PC-3 (cell line): Measurements from ENCODE around the gene ROR1. TPM values are rescaled to one million over a fixed set of nuclear protein-coding genes. Genes with fewer than 3 reads are reported as not detected.

Source experiments
- ATAC-seq: fragments of 200-7000 bp; cut with Tn5 transposase; 2 replicates; pipeline ENCODE4 v1.9.1; 2020; ENCODE audit warnings: mild to moderate bottlenecking, moderate library complexity
- BruUV-seq: library from RNA; stranded (reverse); fragments of 400-500 nt; replicated peaks from 2 replicates; lab custom pipeline; 2021; lab: Mats Ljungman, UMichigan
- CTCF ChIA-PET: fragments of 300-600 bp; sonication (Branson Sonifier 250); formaldehyde crosslinking; loops from one replicate; lab custom pipeline; 2022; ENCODE audit warnings: antibody characterized with exemption; lab: Charles Lee
- POLR2A ChIA-PET: fragments of 300-600 bp; sonication (Branson Sonifier 250); formaldehyde crosslinking; loops from one replicate; lab custom pipeline; 2022; ENCODE audit warnings: antibody characterized with exemption; ENCODE audit not compliant: unreplicated experiment; lab: Charles Lee
- DNase-seq: peaks from one replicate; pipeline ENCODE4 v3.0.0-alpha.2; 2015
- H2AFZ ChIP-seq: fragments of 300-600 bp; sonication (generic); 2 replicates; pipeline ENCODE4 v1.6.0; 2016; ENCODE audit warnings: antibody characterized with exemption, low read length
- H3F3A ChIP-seq: fragments of 300-600 bp; sonication (generic); one replicate; pipeline ENCODE4 v1.6.0; 2017; ENCODE audit warnings: antibody characterized with exemption, low read length, control low read depth, mild to moderate bottlenecking; ENCODE audit not compliant: unreplicated experiment
- H3K27ac ChIP-seq: fragments of 300-600 bp; sonication (generic); 2 replicates; pipeline ENCODE4 v1.5.1; 2016; ENCODE audit warnings: mild to moderate bottlenecking, low read length
- H3K27me3 ChIP-seq: fragments of 300-600 bp; sonication (generic); 2 replicates; pipeline ENCODE4 v1.6.1; 2016; ENCODE audit warnings: low read length, mixed read lengths
- H3K36me3 ChIP-seq: fragments of 300-600 bp; sonication (generic); 2 replicates; pipeline ENCODE4 v1.6.1; 2016; ENCODE audit warnings: low read depth, mixed run types, low read length, mixed read lengths
- H3K4me1 ChIP-seq: fragments of 300-600 bp; sonication (generic); 2 replicates; pipeline ENCODE4 v1.5.1; 2016; ENCODE audit warnings: low read length; ENCODE audit not compliant: insufficient read depth
- H3K4me2 ChIP-seq: fragments of 300-600 bp; sonication (generic); 2 replicates; pipeline ENCODE4 v1.6.0; 2016; ENCODE audit warnings: low read length
- H3K4me3 ChIP-seq: fragments of 300-600 bp; sonication (generic); 2 replicates; pipeline ENCODE4 v1.5.1; 2016; ENCODE audit warnings: mild to moderate bottlenecking, low read length, mixed read lengths
- H3K79me2 ChIP-seq: fragments of 300-600 bp; sonication (generic); 2 replicates; pipeline ENCODE4 v1.6.1; 2017; ENCODE audit warnings: low read length, mixed read lengths
- H3K9ac ChIP-seq: fragments of 300-600 bp; sonication (generic); 2 replicates; pipeline ENCODE4 v1.6.0; 2016; ENCODE audit warnings: mild to moderate bottlenecking, low read length
- H3K9me2 ChIP-seq: fragments of 300-600 bp; sonication (generic); replicated peaks from 2 replicates; pipeline ENCODE4 v1.6.1; 2016; ENCODE audit warnings: mixed run types, low read length, mixed read lengths
- H3K9me3 ChIP-seq: fragments of 300-600 bp; sonication (generic); 2 replicates; pipeline ENCODE4 v1.6.1; 2016; ENCODE audit warnings: low read length, mixed read lengths
- H4K20me1 ChIP-seq: fragments of 300-600 bp; sonication (generic); 2 replicates; pipeline ENCODE4 v1.6.1; 2016; ENCODE audit warnings: low read length, mixed read lengths
- CTCF ChIP-seq: fragments of 300-600 bp; sonication (generic); conservative IDR thresholded peaks from 2 replicates; pipeline ENCODE4 v1.5.1; 2017; ENCODE audit warnings: antibody characterized with exemption, low read depth, mild to moderate bottlenecking, low read length
- EZH2 ChIP-seq: fragments of 300-600 bp; sonication (generic); IDR thresholded peaks from one replicate; pipeline ENCODE4 v1.6.1; 2017; ENCODE audit warnings: antibody characterized with exemption, mild to moderate bottlenecking, low read length; ENCODE audit not compliant: unreplicated experiment
- EZH2phosphoT487 ChIP-seq: fragments of 300-600 bp; sonication (generic); IDR thresholded peaks from 2 replicates; pipeline ENCODE4 v1.6.1; 2018; ENCODE audit warnings: mild to moderate bottlenecking, antibody characterized with exemption, low read length, borderline replicate concordance
- intact Hi-C: fragments of 100-400 bp; cut with micrococcal nuclease; formaldehyde crosslinking; loops from 2 replicates; pipeline ENCODE4 v1.9.0; 2023
- total RNA-seq: library from RNA; depleted of rRNA; stranded (reverse); fragments of >200 nt; gene quantifications from 2 replicates; pipeline ENCODE4 v1.2.3, GENCODE V29; 2014

ROR1 gene
- total RNA-seq, 1 experiment from 2014 or later = 16.5 TPM

- Histone ChIP-seq H3F3A (no peaks in the 10 kb centered on the region), H3K27me3 (no peaks in the 10 kb centered on the region), H3K4me3 (no peak overlapping the region), H3K9ac (no peak overlapping the region), H4K20me1 (no peaks in the 10 kb centered on the region), H3K4me1 (peaks cover 11% of the 10 kb centered on the region), H3K79me2 (peaks cover 7% of the 10 kb centered on the region; the same call in 1 of the 2 replicates), H2AFZ (no peak overlapping the region), H3K9me3 (no peaks in the 10 kb centered on the region), H3K9me2 (no peaks in the 10 kb centered on the region), H3K4me2 (no peak overlapping the region), H3K27ac (no peak overlapping the region), H3K36me3 (no peaks in the 10 kb centered on the region)
- ChIA-PET CTCF (no interaction called here), POLR2A (no interaction called here)
- no TSS peak for BruUV-seq
- TF ChIP-seq EZH2 (no peak), EZH2phosphoT487 (no peak), CTCF (no peak)
- intact Hi-C loops = no loop called here
- ATAC-seq (no peak), DNase-seq (no peak)
Observed at GRCh38 chr1:63849149-63849548, 75.3 kb downstream of the ROR1 start.

GRCh38 chr1:63854091-63854490 is 80.3 kb downstream of the ROR1 start:
- Histone ChIP-seq H3K4me3 (no peak overlapping the region), H3K27ac (no peak overlapping the region), H3K4me1 (no peaks in the 10 kb centered on the region), H3F3A (no peaks in the 10 kb centered on the region), H3K79me2 (no peaks in the 10 kb centered on the region), H2AFZ (no peak overlapping the region), H3K9me2 (no peaks in the 10 kb centered on the region), H4K20me1 (no peaks in the 10 kb centered on the region), H3K36me3 (no peaks in the 10 kb centered on the region), H3K9ac (no peak overlapping the region), H3K27me3 (no peaks in the 10 kb centered on the region), H3K9me3 (no peaks in the 10 kb centered on the region), H3K4me2 (no peak overlapping the region)
- TF ChIP-seq EZH2phosphoT487 = no peak
- CTCF ChIA-PET = no interaction called here
- DNase-seq (no peak), ATAC-seq (no peak)
- intact Hi-C loops = no loop called here
- POLR2A ChIA-PET = no interaction called here
- no TSS peak for BruUV-seq

- POLR2A ChIA-PET = no interaction called here
- H3K4me2 ChIP-seq = no peak overlapping the region
- CTCF ChIA-PET = no interaction called here
Observed at GRCh38 chr1:63855942-63856341, 82.1 kb downstream of the ROR1 start.

More at GRCh38 chr1:63855942-63856341, 82.1 kb downstream of the ROR1 start:
- no peak for DNase-seq
- Histone ChIP-seq H3K79me2 (0 out of 2 replicates have a peak, but pooled peaks cover 7% of the 10 kb centered on the region), H3K9ac (no peak overlapping the region), H3K4me3 (no peak overlapping the region), H4K20me1 (no peaks in the 10 kb centered on the region), H3K4me1 (no peaks in the 10 kb centered on the region), H2AFZ (no peak overlapping the region), H3K27me3 (no peaks in the 10 kb centered on the region), H3K9me3 (no peaks in the 10 kb centered on the region), H3K27ac (no peak overlapping the region), H3K9me2 (no peaks in the 10 kb centered on the region), H3F3A (no peaks in the 10 kb centered on the region), H3K36me3 (no peaks in the 10 kb centered on the region)
- no TSS peak for BruUV-seq
- no peak for ATAC-seq
- TF ChIP-seq EZH2phosphoT487 (no peak), EZH2 (no peak), CTCF (no peak)
- intact Hi-C loops = no loop called here
